Fibroblast of lung (primary cell): Measurements from ENCODE around the gene SCGB1C2. TPM values are rescaled to one million over a fixed set of nuclear protein-coding genes. Genes with fewer than 3 reads are reported as not detected.

Source experiments
- DNase-seq, 2 donors: peaks; one replicate each; pipeline versions ENCODE4 v3.0.0 to v3.0.0-alpha.2; 2010; ENCODE audit warnings: low read depth in 2 of 2
- H2AFZ ChIP-seq: 2 replicates; pipeline ENCODE4 v1.5.1; 2012; ENCODE audit warnings: low read length, control low read depth, inconsistent platforms
- H3K27ac ChIP-seq: 2 replicates; pipeline ENCODE4 v1.5.1; 2011; ENCODE audit warnings: low read length, control low read depth; ENCODE audit not compliant: insufficient read depth
- H3K27me3 ChIP-seq: 2 replicates; pipeline ENCODE4 v1.5.1; 2011; ENCODE audit warnings: mild to moderate bottlenecking, low read length; ENCODE audit not compliant: control insufficient read depth, insufficient read depth
- H3K36me3 ChIP-seq: 2 replicates; pipeline ENCODE4 v1.5.1; 2011; ENCODE audit warnings: low read length; ENCODE audit not compliant: control insufficient read depth, insufficient read depth
- H3K4me1 ChIP-seq: 2 replicates; pipeline ENCODE4 v1.5.1; 2011; ENCODE audit warnings: low read length; ENCODE audit not compliant: control insufficient read depth, insufficient read depth; ENCODE audit errors: extremely low read depth
- H3K4me2 ChIP-seq: 2 replicates; pipeline ENCODE4 v1.5.1; 2011; ENCODE audit warnings: low read length, control low read depth; ENCODE audit not compliant: insufficient read depth; ENCODE audit errors: extremely low read depth
- H3K4me3 ChIP-seq, 4 experiments: fragments of 200-600 bp in 1 of 4; sonication (generic) in 1 of 4; replicated peaks in 1 of 4; 2 replicates each; pipeline ENCODE4 v1.5.1; 2011 to 2016; ENCODE audit warnings: low read length in 4 of 4, low read depth in 3 of 4, mild to moderate bottlenecking in 3 of 4, control low read depth in 2 of 4, inconsistent platforms in 1 of 4, mixed read lengths in 1 of 4; ENCODE audit not compliant: insufficient read depth in 1 of 4; ENCODE audit errors: control extremely low read depth in 1 of 4
- H3K79me2 ChIP-seq: 2 replicates; pipeline ENCODE4 v1.5.1; 2012; ENCODE audit warnings: mild to moderate bottlenecking, low read length, inconsistent platforms; ENCODE audit not compliant: control insufficient read depth, insufficient read depth
- H3K9ac ChIP-seq: 2 replicates; pipeline ENCODE4 v1.5.1; 2011; ENCODE audit warnings: mild to moderate bottlenecking, low read length, control low read depth; ENCODE audit not compliant: insufficient read depth
- H3K9me3 ChIP-seq: 2 replicates; pipeline ENCODE4 v1.5.1; 2012; ENCODE audit warnings: low read depth, low read length; ENCODE audit not compliant: control insufficient read depth, insufficient read depth
- H4K20me1 ChIP-seq: 2 replicates; pipeline ENCODE4 v1.5.1; 2011; ENCODE audit warnings: low read length; ENCODE audit not compliant: control insufficient read depth, insufficient read depth; ENCODE audit errors: extremely low read depth
- CTCF ChIP-seq, 2 donors: IDR thresholded peaks in 1 of 2; conservative IDR thresholded peaks in 1 of 2; 1 replicate in 1 of 2; 2 replicates in 1 of 2; pipeline ENCODE4 v1.5.1; 2011 to 2012; ENCODE audit warnings: low read length in 2 of 2, control low read depth in 1 of 2, inconsistent platforms in 1 of 2, low read depth in 1 of 2, mild to moderate bottlenecking in 1 of 2
- EZH2 ChIP-seq: IDR thresholded peaks from 2 replicates; pipeline ENCODE4 v1.5.1; 2012; ENCODE audit warnings: low read length, control low read depth, mild to moderate bottlenecking; ENCODE audit errors: missing control alignments
- polyA plus RNA-seq, 2 donors: library from polyadenylated mRNA; depleted of rRNA in 1 of 2; stranded (reverse) in 1 of 2; unstranded in 1 of 2; fragments of >200 nt; gene quantifications; 2 replicates each; pipeline ENCODE4 v1.2.1, GENCODE V29; 2011 to 2012; ENCODE audit warnings: missing spikeins in 1 of 2
- total RNA-seq: library from RNA; depleted of rRNA; stranded (reverse); fragments of >200 nt; gene quantifications from 2 replicates; pipeline ENCODE4 v1.2.1, GENCODE V29; 2014

The SCGB1C2 gene
- total and polyA plus RNA-seq, 2 donors (not counting 1 experiment from before 2014, with no cell fraction given): not detected

- Histone ChIP-seq H3K4me2 (no peak overlapping the region), H3K27ac (no peak overlapping the region), H3K27me3 (no peaks in the 10 kb centered on the region), H3K9me3 (no peaks in the 10 kb centered on the region), H2AFZ (no peak overlapping the region), H3K4me3 (no peak overlapping the region), H3K9ac (no peak overlapping the region), H3K36me3 (no peaks in the 10 kb centered on the region), H4K20me1 (no peaks in the 10 kb centered on the region), H3K4me1 (no peaks in the 10 kb centered on the region), H3K79me2 (no peaks in the 10 kb centered on the region)
- TF ChIP-seq CTCF (conservative IDR thresholded peaks at IDR 0.05 in 1 of 2, IDR thresholded peaks at IDR 0.05 in 1 of 2; ENCODE audit: low read depth in 1 of 2, low read length in 2 of 2) (no peak), EZH2 (no peak)
- DNase-seq: no peak
These were observed 8.5 kb downstream of the SCGB1C2 start for GRCh38 chr17:145671-146541.

- no peak overlapping the region for H3K27ac ChIP-seq
- no peaks in the 10 kb centered on the region for H3K36me3 ChIP-seq
- H3K4me3 ChIP-seq: no peak overlapping the region
- H3K4me1 ChIP-seq: no peaks in the 10 kb centered on the region
- H3K4me2 ChIP-seq: no peak overlapping the region
- TF ChIP-seq CTCF (conservative IDR thresholded peaks at IDR 0.05 in 1 of 2, IDR thresholded peaks at IDR 0.05 in 1 of 2; ENCODE audit: low read depth in 1 of 2, low read length in 2 of 2) (no peak), EZH2 (no peak)
- no peak for DNase-seq
- no peak overlapping the region for H2AFZ ChIP-seq
- no peaks in the 10 kb centered on the region for H4K20me1 ChIP-seq
- H3K27me3 ChIP-seq: no peaks in the 10 kb centered on the region
- no peaks in the 10 kb centered on the region for H3K9me3 ChIP-seq
- H3K9ac ChIP-seq: no peak overlapping the region
- no peaks in the 10 kb centered on the region for H3K79me2 ChIP-seq
These were observed 9.2 kb downstream of the SCGB1C2 start for GRCh38 chr17:146546-146945.

DNA sequence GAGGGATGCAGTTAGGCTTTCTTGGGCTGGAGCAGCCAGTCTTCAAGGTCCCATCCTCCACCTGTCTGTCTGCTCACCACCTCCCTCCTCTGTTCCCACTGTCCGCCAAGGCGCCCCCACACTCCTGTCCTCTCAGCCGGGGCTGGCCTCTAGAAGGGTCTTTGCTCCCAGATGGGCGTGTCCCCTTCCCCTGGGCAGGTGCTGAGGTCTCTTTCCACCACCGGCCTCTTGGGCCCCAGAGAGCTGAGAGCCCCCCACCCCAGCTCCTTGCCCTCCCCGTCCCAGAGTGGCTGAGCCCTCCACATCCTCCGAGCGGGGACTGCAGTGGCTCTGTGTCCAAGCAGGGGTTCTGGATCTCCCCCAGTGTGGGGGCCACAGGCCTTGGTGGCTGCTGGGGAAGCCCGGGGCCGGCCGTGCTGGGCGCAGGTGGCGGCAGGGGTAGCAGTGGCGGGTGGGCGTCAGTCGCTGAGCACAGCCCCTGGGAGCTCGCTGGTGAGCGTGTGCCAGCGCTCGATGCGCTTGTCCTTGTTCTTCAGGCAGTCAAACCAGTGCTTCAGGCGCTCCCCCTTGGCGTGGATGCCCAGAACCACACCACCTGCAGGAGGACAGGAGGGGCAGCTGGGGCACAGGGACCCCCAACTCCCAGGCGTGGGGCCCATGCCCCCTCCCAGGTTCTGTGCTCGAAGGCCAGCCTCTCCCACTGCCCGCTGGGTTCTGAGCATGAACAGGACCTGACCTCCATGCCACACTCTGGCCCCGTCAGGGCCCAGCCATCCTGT is 9.8 kb downstream of the SCGB1C2 start:
- Histone ChIP-seq H3K36me3 (no peaks in the 10 kb centered on the region), H3K27me3 (no peaks in the 10 kb centered on the region), H3K9me3 (no peaks in the 10 kb centered on the region), H2AFZ (no peak overlapping the region), H3K79me2 (no peaks in the 10 kb centered on the region), H3K9ac (no peak overlapping the region), H3K4me1 (no peaks in the 10 kb centered on the region), H3K27ac (no peak overlapping the region), H3K4me2 (no peak overlapping the region), H4K20me1 (no peaks in the 10 kb centered on the region), H3K4me3 (no peak overlapping the region)
- no peak for DNase-seq
- TF ChIP-seq CTCF (conservative IDR thresholded peaks at IDR 0.05 in 1 of 2, IDR thresholded peaks at IDR 0.05 in 1 of 2; ENCODE audit: low read depth in 1 of 2, low read length in 2 of 2) (no peak), EZH2 (no peak)
